K562 (cell line): ENCODE data around the gene CFL1. TPM values are rescaled to one million over a fixed set of nuclear protein-coding genes. Genes with fewer than 3 reads are reported as not detected.
A peak's percentile ranks its signal among the peaks of the same experiment; 100 is the strongest.

Experiments used
- ARNT ChIP-seq, 2 experiments: fragments of 450-650 bp; IDR thresholded peaks; 2 replicates each; pipeline ENCODE4 v1.6.1; 2016; ENCODE audit warnings: mild to moderate bottlenecking in 1 of 2
- CBFA2T3 ChIP-seq: fragments of 450-650 bp; IDR thresholded peaks from 2 replicates; pipeline ENCODE4 v1.6.1; 2017
- CBFB ChIP-seq: sonication (generic); formaldehyde crosslinking; IDR thresholded peaks from 2 replicates; pipeline ENCODE4 v1.4.0; 2020; ENCODE audit warnings: mild to moderate bottlenecking, missing genetic modification reagents
- ESRRB ChIP-seq: fragments of 250-450 bp; sonication (Bioruptor Pico); IDR thresholded peaks from 2 replicates; pipeline ENCODE4 v1.5.0; 2020; ENCODE audit warnings: mild to moderate bottlenecking, moderate library complexity, borderline replicate concordance
- GATA2 ChIP-seq: sonication (generic); formaldehyde crosslinking; IDR thresholded peaks from 2 replicates; pipeline ENCODE4 v1.4.0; 2020; ENCODE audit warnings: mild to moderate bottlenecking, missing genetic modification reagents
- HNRNPK ChIP-seq: fragments of 200-400 bp; formaldehyde crosslinking; IDR thresholded peaks from one replicate; pipeline ENCODE4 v1.6.1; 2018; ENCODE audit warnings: mild to moderate bottlenecking, low read depth, low read length; ENCODE audit not compliant: poor library complexity, severe bottlenecking
- L3MBTL2 ChIP-seq: fragments of 450-650 bp; IDR thresholded peaks from 2 replicates; pipeline ENCODE4 v1.6.1; 2016; ENCODE audit warnings: mild to moderate bottlenecking, moderate library complexity
- NR2C2 ChIP-seq, 2 experiments: fragments of 200-800 bp in 1 of 2; sonication (Bioruptor generic) in 1 of 2; sonication (generic) in 1 of 2; formaldehyde crosslinking in 1 of 2; IDR thresholded peaks; 2 replicates each; pipeline versions ENCODE4 v1.6.1 to v1.8.0; 2016 to 2022; ENCODE audit warnings: mild to moderate bottlenecking in 1 of 2, missing compliant biosample characterization in 1 of 2, missing genetic modification characterization in 1 of 2, missing genetic modification reagents in 1 of 2
- POU5F1 ChIP-seq: fragments of 150-350 bp; IDR thresholded peaks from 2 replicates; pipeline ENCODE4 v1.6.1; 2014; ENCODE audit warnings: borderline replicate concordance, low read length, low read depth, mild to moderate bottlenecking; ENCODE audit not compliant: partially characterized antibody
- PRMT5 ChIP-seq: sonication (generic); formaldehyde crosslinking; IDR thresholded peaks from 2 replicates; pipeline ENCODE4 v1.5.0; 2020; ENCODE audit warnings: missing genetic modification reagents
- PRPF4 ChIP-seq: fragments of 200-400 bp; formaldehyde crosslinking; IDR thresholded peaks from one replicate; pipeline ENCODE4 v1.6.1; 2017; ENCODE audit warnings: low read length, low read depth, mild to moderate bottlenecking; ENCODE audit not compliant: insufficient read depth, poor library complexity, severe bottlenecking
- RBM39 ChIP-seq: fragments of 200-400 bp; formaldehyde crosslinking; optimal IDR thresholded peaks from 2 replicates; pipeline ENCODE3; 2018; ENCODE audit warnings: low read depth, low read length
- SPI1 ChIP-seq: IDR thresholded peaks from 2 replicates; pipeline ENCODE4 v1.6.1; 2011; ENCODE audit warnings: low read depth, low read length, control low read depth, borderline replicate concordance
- ZNF133 ChIP-seq: fragments of 250-450 bp; sonication (Bioruptor Pico); IDR thresholded peaks from 2 replicates; pipeline ENCODE4 v1.4.0; 2020; ENCODE audit warnings: mild to moderate bottlenecking
- ZNF431 ChIP-seq: sonication (generic); formaldehyde crosslinking; IDR thresholded peaks from 2 replicates; pipeline ENCODE4 v1.8.0; 2022; ENCODE audit warnings: mild to moderate bottlenecking, missing genetic modification reagents
- polyA plus RNA-seq, 8 experiments: library from polyadenylated mRNA; depleted of rRNA in 4 of 8; stranded (reverse) in 5 of 8; unstranded in 3 of 8; fragments of >200 nt; fragmentation: Nextera tagmentation in 2 of 8; fragmentation: Illumina TruSeq in 1 of 8; extraction: Ambion mirVana in 2 of 8; extraction: Trizol in 1 of 8; gene quantifications; 2 replicates each; pipeline versions ENCODE4 v1.2.1 to v1.2.3, GENCODE V29; 2011 to 2014; ENCODE audit warnings: inconsistent platforms in 1 of 8, missing spikeins in 1 of 8
- total RNA-seq, 7 experiments: library from RNA; depleted of rRNA in 6 of 7; stranded (reverse); fragments of >200 nt in 6 of 7; fragmentation: Illumina TruSeq in 2 of 7; extraction: Trizol in 2 of 7; gene quantifications; 2 replicates each; pipeline versions ENCODE4 v1.2.1 to v1.2.3, GENCODE V29; 2011 to 2021; ENCODE audit warnings: low replicate concordance in 1 of 7
- TF ChIP-seq, protein P1 (sequence below): sonication (generic); formaldehyde crosslinking; IDR thresholded peaks from 2 replicates; pipeline ENCODE4 v1.8.0; 2022; ENCODE audit warnings: mild to moderate bottlenecking, missing genetic modification reagents, borderline replicate concordance
- TF ChIP-seq, protein P2 (sequence below): fragments of 250-450 bp; sonication (Bioruptor Pico); IDR thresholded peaks from 2 replicates; pipeline ENCODE4 v1.5.0; 2021
- TF ChIP-seq, protein P3 (sequence below): conservative IDR thresholded peaks from 2 replicates; pipeline ENCODE4 v1.6.1; 2011; ENCODE audit warnings: low read depth, mild to moderate bottlenecking, low read length; ENCODE audit not compliant: control insufficient read depth
- TF ChIP-seq, protein P4 (sequence below), 3 experiments: IDR thresholded peaks in 2 of 3; conservative IDR thresholded peaks in 1 of 3; 2 replicates each; pipeline ENCODE4 v1.5.1; 2011 to 2012; ENCODE audit warnings: low read length in 3 of 3, mild to moderate bottlenecking in 3 of 3, control low read depth in 2 of 3, improper control_type of control experiment in 1 of 3, inconsistent platforms in 1 of 3, low read depth in 1 of 3, mixed read lengths in 1 of 3, moderate library complexity in 1 of 3; ENCODE audit not compliant: insufficient read depth in 2 of 3

The CFL1 gene
- total and polyA plus RNA-seq, 9 of the 15 experiments (the other 6 are each of a cell fraction or from before 2014, with no cell fraction given), result 105 to 1,101 (median 859) TPM

DNA sequence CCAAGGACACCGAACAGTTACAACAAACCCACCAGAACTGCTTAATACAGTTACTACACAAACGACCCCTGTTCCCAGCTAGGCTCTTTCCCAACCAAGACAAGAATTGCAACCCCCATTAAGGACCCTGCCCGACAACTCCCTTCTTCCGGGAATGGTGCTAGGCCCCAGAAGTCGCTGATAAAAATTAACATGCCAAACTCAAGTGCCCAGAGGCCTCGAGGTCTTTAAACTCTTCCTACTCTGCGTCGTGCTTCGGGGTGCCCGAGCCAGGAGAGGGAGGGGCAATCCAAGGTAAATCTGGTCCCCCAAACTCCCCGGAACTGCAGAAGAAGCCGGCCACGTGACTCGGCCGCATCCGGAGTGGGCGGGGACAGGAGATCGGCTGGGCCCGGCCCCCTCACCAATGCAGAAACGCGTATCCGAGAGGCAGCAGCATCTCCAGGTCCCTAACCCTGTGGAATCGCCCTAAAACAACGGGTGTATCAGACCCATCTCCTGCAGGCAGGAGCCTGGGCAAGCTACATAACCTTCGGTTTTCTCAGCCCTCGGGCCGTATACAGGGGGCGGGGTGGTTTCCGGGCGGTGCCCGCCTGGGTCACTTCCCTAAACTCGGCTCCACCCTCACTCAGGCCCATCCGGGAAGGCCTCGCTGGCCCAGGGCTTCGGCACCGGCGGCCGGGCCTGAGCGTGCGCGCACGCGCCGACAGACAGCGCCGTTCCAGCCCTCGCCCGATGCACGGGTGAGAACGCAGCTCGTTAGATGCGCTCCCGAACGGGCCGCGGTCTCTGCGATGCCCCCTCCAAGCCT, 1.1 kb downstream of the CFL1 start (continued):
- TF ChIP-seq, protein P1, sequence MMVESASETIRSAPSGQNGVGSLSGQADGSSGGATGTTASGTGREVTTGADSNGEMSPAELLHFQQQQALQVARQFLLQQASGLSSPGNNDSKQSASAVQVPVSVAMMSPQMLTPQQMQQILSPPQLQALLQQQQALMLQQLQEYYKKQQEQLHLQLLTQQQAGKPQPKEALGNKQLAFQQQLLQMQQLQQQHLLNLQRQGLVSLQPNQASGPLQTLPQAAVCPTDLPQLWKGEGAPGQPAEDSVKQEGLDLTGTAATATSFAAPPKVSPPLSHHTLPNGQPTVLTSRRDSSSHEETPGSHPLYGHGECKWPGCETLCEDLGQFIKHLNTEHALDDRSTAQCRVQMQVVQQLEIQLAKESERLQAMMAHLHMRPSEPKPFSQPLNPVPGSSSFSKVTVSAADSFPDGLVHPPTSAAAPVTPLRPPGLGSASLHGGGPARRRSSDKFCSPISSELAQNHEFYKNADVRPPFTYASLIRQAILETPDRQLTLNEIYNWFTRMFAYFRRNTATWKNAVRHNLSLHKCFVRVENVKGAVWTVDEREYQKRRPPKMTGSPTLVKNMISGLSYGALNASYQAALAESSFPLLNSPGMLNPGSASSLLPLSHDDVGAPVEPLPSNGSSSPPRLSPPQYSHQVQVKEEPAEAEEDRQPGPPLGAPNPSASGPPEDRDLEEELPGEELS, result peak; percentile 92; the same call in 1 of the 2 replicates
- TF ChIP-seq GATA2 (CRISPR knock-in tag), result no peak
- TF ChIP-seq, protein P2, sequence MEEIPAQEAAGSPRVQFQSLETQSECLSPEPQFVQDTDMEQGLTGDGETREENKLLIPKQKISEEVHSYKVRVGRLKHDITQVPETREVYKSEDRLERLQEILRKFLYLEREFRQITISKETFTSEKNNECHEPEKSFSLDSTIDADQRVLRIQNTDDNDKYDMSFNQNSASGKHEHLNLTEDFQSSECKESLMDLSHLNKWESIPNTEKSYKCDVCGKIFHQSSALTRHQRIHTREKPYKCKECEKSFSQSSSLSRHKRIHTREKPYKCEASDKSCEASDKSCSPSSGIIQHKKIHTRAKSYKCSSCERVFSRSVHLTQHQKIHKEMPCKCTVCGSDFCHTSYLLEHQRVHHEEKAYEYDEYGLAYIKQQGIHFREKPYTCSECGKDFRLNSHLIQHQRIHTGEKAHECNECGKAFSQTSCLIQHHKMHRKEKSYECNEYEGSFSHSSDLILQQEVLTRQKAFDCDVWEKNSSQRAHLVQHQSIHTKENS (CRISPR knock-in tag), result no peak
- no peak for TF ChIP-seq POU5F1
- TF ChIP-seq, protein P3, sequence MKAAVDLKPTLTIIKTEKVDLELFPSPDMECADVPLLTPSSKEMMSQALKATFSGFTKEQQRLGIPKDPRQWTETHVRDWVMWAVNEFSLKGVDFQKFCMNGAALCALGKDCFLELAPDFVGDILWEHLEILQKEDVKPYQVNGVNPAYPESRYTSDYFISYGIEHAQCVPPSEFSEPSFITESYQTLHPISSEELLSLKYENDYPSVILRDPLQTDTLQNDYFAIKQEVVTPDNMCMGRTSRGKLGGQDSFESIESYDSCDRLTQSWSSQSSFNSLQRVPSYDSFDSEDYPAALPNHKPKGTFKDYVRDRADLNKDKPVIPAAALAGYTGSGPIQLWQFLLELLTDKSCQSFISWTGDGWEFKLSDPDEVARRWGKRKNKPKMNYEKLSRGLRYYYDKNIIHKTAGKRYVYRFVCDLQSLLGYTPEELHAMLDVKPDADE, result no peak; the same call in none of the 2 replicates
- peak; percentile 95 for TF ChIP-seq SPI1
- no peak for TF ChIP-seq L3MBTL2
- TF ChIP-seq ZNF133, result no peak
- TF ChIP-seq, protein P4, sequence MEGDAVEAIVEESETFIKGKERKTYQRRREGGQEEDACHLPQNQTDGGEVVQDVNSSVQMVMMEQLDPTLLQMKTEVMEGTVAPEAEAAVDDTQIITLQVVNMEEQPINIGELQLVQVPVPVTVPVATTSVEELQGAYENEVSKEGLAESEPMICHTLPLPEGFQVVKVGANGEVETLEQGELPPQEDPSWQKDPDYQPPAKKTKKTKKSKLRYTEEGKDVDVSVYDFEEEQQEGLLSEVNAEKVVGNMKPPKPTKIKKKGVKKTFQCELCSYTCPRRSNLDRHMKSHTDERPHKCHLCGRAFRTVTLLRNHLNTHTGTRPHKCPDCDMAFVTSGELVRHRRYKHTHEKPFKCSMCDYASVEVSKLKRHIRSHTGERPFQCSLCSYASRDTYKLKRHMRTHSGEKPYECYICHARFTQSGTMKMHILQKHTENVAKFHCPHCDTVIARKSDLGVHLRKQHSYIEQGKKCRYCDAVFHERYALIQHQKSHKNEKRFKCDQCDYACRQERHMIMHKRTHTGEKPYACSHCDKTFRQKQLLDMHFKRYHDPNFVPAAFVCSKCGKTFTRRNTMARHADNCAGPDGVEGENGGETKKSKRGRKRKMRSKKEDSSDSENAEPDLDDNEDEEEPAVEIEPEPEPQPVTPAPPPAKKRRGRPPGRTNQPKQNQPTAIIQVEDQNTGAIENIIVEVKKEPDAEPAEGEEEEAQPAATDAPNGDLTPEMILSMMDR (IDR thresholded peaks at IDR 0.05 in 2 of 3, conservative IDR thresholded peaks at IDR 0.05 in 1 of 3; ENCODE audit: insufficient read depth in 2 of 3, low read depth in 1 of 3, low read length in 3 of 3), result no peak
- no peak for TF ChIP-seq HNRNPK
- TF ChIP-seq ZNF431 (CRISPR knock-in tag), result peak; percentile 68; the same call in 1 of the 2 replicates
- TF ChIP-seq RBM39, result peak; percentile 26
- TF ChIP-seq PRMT5 (CRISPR knock-in tag), result no peak
- TF ChIP-seq ARNT (IDR thresholded peaks at IDR 0.05), result no peak
- peak; percentile 90 for TF ChIP-seq PRPF4
- TF ChIP-seq NR2C2 (CRISPR knock-in tag; IDR thresholded peaks at IDR 0.05), result no peak
- TF ChIP-seq NR2C2 (tag; IDR thresholded peaks at IDR 0.05), result no peak
- no peak for TF ChIP-seq CBFB (CRISPR knock-in tag)
- TF ChIP-seq CBFA2T3, result no peak
- TF ChIP-seq ESRRB (CRISPR knock-in tag), result no peak
